ENCODE data around the gene HS3ST5.

Gene HS3ST5

GRCh38 chr6:114010540-114010939 is 332.3 kb downstream of the HS3ST5 start:
- Histone ChIP-seq H3K27me3 (ENCODE audit: low read length) (no peaks in the 10 kb centered on the region), H3K36me3 (ENCODE audit: low read length) (no peaks in the 10 kb centered on the region), H2AFZ (ENCODE audit: low read depth, low read length, severe bottlenecking) (no peak overlapping the region), H3K9me2 (replicated peaks; ENCODE audit: insufficient read depth, low read length) (no peaks in the 10 kb centered on the region), H3K4me2 (ENCODE audit: low read depth, low read length, poor library complexity, severe bottlenecking) (no peak overlapping the region), H3F3A (ENCODE audit: insufficient read depth) (no peaks in the 10 kb centered on the region), H3K9ac (ENCODE audit: low read length) (no peak overlapping the region), H3K79me2 (ENCODE audit: insufficient read depth, low read length) (no peaks in the 10 kb centered on the region), H3K4me3 (ENCODE audit: insufficient read depth, low read length, poor library complexity, severe bottlenecking) (no peak overlapping the region), H3K27ac (ENCODE audit: low read depth, low read length) (no peak overlapping the region), H4K20me1 (ENCODE audit: low read depth, low read length) (no peaks in the 10 kb centered on the region), H3K9me3 (ENCODE audit: insufficient read depth, low read length) (no peaks in the 10 kb centered on the region)
- TF ChIP-seq EZH2phosphoT487 (conservative IDR thresholded peaks at IDR 0.05; ENCODE audit: low read length) = no peak
- TF ChIP-seq, protein P1, sequence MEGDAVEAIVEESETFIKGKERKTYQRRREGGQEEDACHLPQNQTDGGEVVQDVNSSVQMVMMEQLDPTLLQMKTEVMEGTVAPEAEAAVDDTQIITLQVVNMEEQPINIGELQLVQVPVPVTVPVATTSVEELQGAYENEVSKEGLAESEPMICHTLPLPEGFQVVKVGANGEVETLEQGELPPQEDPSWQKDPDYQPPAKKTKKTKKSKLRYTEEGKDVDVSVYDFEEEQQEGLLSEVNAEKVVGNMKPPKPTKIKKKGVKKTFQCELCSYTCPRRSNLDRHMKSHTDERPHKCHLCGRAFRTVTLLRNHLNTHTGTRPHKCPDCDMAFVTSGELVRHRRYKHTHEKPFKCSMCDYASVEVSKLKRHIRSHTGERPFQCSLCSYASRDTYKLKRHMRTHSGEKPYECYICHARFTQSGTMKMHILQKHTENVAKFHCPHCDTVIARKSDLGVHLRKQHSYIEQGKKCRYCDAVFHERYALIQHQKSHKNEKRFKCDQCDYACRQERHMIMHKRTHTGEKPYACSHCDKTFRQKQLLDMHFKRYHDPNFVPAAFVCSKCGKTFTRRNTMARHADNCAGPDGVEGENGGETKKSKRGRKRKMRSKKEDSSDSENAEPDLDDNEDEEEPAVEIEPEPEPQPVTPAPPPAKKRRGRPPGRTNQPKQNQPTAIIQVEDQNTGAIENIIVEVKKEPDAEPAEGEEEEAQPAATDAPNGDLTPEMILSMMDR (IDR thresholded peaks at IDR 0.05; ENCODE audit: insufficient read depth, low read length, poor library complexity, severe bottlenecking) = no peak

DNA sequence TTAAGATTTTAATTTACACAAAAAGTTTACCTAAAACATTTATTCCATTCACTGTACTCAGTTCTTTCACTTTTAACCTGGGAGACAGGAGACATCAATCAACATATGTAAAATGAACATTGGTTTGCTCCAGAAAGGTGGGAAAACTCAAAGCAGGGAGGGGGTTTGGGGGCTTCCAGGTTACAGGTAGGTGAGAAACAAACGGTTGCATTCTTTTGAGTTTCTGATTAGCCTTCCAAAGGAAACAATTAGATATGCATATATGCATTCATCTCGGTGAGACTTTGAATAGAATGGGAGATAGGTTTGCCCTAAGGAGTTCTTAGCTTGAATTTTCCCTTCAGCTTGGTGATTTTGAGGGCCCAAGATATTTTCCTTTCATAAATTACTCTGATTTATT is 333.6 kb downstream of the HS3ST5 start:
- no peaks in the 10 kb centered on the region for H3K79me2 ChIP-seq (ENCODE audit: insufficient read depth, low read length)
- H3K9me3 ChIP-seq (ENCODE audit: insufficient read depth, low read length) = no peaks in the 10 kb centered on the region
- no peak overlapping the region for H3K27ac ChIP-seq (ENCODE audit: low read depth, low read length)
- TF ChIP-seq, protein P1 (IDR thresholded peaks at IDR 0.05; ENCODE audit: insufficient read depth, low read length, poor library complexity, severe bottlenecking) = no peak
- TF ChIP-seq EZH2phosphoT487 (conservative IDR thresholded peaks at IDR 0.05; ENCODE audit: low read length) = no peak
- no peak overlapping the region for H3K9ac ChIP-seq (ENCODE audit: low read length)
- H3K4me3 ChIP-seq (ENCODE audit: insufficient read depth, low read length, poor library complexity, severe bottlenecking) = no peak overlapping the region
- H3K36me3 ChIP-seq (ENCODE audit: low read length) = no peaks in the 10 kb centered on the region
- no peak overlapping the region for H3K4me2 ChIP-seq (ENCODE audit: low read depth, low read length, poor library complexity, severe bottlenecking)
- H2AFZ ChIP-seq (ENCODE audit: low read depth, low read length, severe bottlenecking) = no peak overlapping the region
- no peaks in the 10 kb centered on the region for H4K20me1 ChIP-seq (ENCODE audit: low read depth, low read length)
- H3K27me3 ChIP-seq (ENCODE audit: low read length) = no peaks in the 10 kb centered on the region
- 0 out of 2 replicates have a peak, but pooled peaks cover 3% of the 10 kb centered on the region for H3K9me2 ChIP-seq (replicated peaks; ENCODE audit: insufficient read depth, low read length)
- no peaks in the 10 kb centered on the region for H3F3A ChIP-seq (ENCODE audit: insufficient read depth)

- TF ChIP-seq EZH2phosphoT487 (conservative IDR thresholded peaks at IDR 0.05; ENCODE audit: low read length) = no peak
- TF ChIP-seq, protein P1 (IDR thresholded peaks at IDR 0.05; ENCODE audit: insufficient read depth, low read length, poor library complexity, severe bottlenecking) = no peak
- H3K9ac ChIP-seq (ENCODE audit: low read length) = no peak overlapping the region
- H2AFZ ChIP-seq (ENCODE audit: low read depth, low read length, severe bottlenecking) = no peak overlapping the region
Observed at GRCh38 chr6:114008331-114008730, 334.5 kb downstream of the HS3ST5 start.

More at GRCh38 chr6:114008331-114008730, 334.5 kb downstream of the HS3ST5 start:
- H3K9me2 ChIP-seq (replicated peaks; ENCODE audit: insufficient read depth, low read length) = 0 out of 2 replicates have a peak, but pooled peaks cover 3% of the 10 kb centered on the region
- H3K9me3 ChIP-seq (ENCODE audit: insufficient read depth, low read length) = no peaks in the 10 kb centered on the region
- H3K36me3 ChIP-seq (ENCODE audit: low read length) = no peaks in the 10 kb centered on the region
- H3K27me3 ChIP-seq (ENCODE audit: low read length) = no peaks in the 10 kb centered on the region
- no peak overlapping the region for H3K27ac ChIP-seq (ENCODE audit: low read depth, low read length)
- no peaks in the 10 kb centered on the region for H4K20me1 ChIP-seq (ENCODE audit: low read depth, low read length)
- no peaks in the 10 kb centered on the region for H3K79me2 ChIP-seq (ENCODE audit: insufficient read depth, low read length)
- no peak overlapping the region for H3K4me3 ChIP-seq (ENCODE audit: insufficient read depth, low read length, poor library complexity, severe bottlenecking)
- no peaks in the 10 kb centered on the region for H3F3A ChIP-seq (ENCODE audit: insufficient read depth)
- no peak overlapping the region for H3K4me2 ChIP-seq (ENCODE audit: low read depth, low read length, poor library complexity, severe bottlenecking)

All from SU-DHL-6 (cell line).